Nephron (organoid): ENCODE results near the gene HSPB1.
"Not testable (repeated sequence)": the region's sequence is repeated elsewhere in the genome, so short reads cannot be mapped to it uniquely, and the experiment has no call there.

Source experiments
- H3K27ac Mint-ChIP-seq, 3 experiments: 2 replicates each; pipeline ENCODE4 v1.8.0; 2020; ENCODE audit warnings: mixed read lengths in 3 of 3, mild to moderate bottlenecking in 2 of 3, moderate library complexity in 1 of 3
- H3K27me3 Mint-ChIP-seq: 2 replicates; pipeline ENCODE4 v1.8.0; 2021; ENCODE audit warnings: low read depth, mild to moderate bottlenecking, moderate library complexity, mixed read lengths
- H3K36me3 Mint-ChIP-seq: 2 replicates; pipeline ENCODE4 v1.8.0; 2020; ENCODE audit warnings: low read depth, mixed read lengths
- H3K4me1 Mint-ChIP-seq: 2 replicates; pipeline ENCODE4 v1.8.0; 2020; ENCODE audit warnings: mixed read lengths
- H3K4me3 Mint-ChIP-seq, 3 experiments: 2 replicates each; pipeline ENCODE4 v1.8.0; 2020; ENCODE audit warnings: mild to moderate bottlenecking in 3 of 3, mixed read lengths in 3 of 3, moderate library complexity in 2 of 3
- H3K9me3 Mint-ChIP-seq: 2 replicates; pipeline ENCODE4 v1.8.0; 2020; ENCODE audit warnings: mixed read lengths
- CTCF ChIP-seq, 3 experiments: fragments of 200-600 bp; sonication (generic); IDR thresholded peaks; one replicate each; pipeline ENCODE4 v1.5.0; 2021; ENCODE audit warnings: antibody characterized with exemption in 3 of 3; ENCODE audit not compliant: unreplicated experiment in 3 of 3

HSPB1 gene

GRCh38 chr7:76267894-76268183, 34.6 kb upstream of the HSPB1 start:
- Mint-ChIP-seq H3K36me3 (no peaks in the 10 kb centered on the region), H3K4me1 (peaks cover 19% of the 10 kb centered on the region), H3K27ac (no peak overlapping the region), H3K9me3 (no peaks in the 10 kb centered on the region), H3K27me3 (peaks cover 66% of the 10 kb centered on the region), H3K4me3 (peak overlapping the region in 1 of 3 experiments; percentile 67)
- TF ChIP-seq CTCF (IDR thresholded peaks at IDR 0.05; ENCODE audit: unreplicated experiment in 3 of 3) = no peak

DNA sequence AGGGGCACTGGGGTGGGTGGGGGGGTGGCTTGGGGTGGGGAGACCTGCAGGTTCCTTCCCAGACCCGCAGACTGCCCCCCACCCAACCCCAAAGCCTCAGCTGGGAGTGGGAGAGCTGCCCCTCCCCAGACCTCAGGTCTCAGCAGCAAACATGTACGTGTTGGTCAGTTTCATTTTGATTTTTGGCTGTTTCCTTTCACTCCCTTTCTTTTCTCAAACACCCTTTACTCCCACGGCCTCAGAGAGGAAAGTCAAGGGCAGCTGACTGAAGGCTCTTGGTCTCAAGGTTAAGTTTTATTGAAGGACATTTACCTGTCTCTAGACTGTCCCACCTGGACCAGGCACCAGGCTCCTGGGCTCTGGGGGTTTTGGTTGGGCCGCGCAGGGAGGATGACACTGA, 34.1 kb upstream of the HSPB1 start:
- no peaks in the 10 kb centered on the region for H3K36me3 Mint-ChIP-seq
- H3K4me1 Mint-ChIP-seq = peaks cover 25% of the 10 kb centered on the region
- TF ChIP-seq CTCF (IDR thresholded peaks at IDR 0.05; ENCODE audit: unreplicated experiment in 3 of 3) = no peak
- peak overlapping the region; percentile 57 to 71 (median 67) for H3K4me3 Mint-ChIP-seq
- H3K9me3 Mint-ChIP-seq = no peaks in the 10 kb centered on the region
- H3K27ac Mint-ChIP-seq = peak overlapping the region in 1 of 3 experiments; percentile 9
- peaks cover 72% of the 10 kb centered on the region for H3K27me3 Mint-ChIP-seq

GRCh38 chr7:76269895-76270294, 32.6 kb upstream of the HSPB1 start:
- TF ChIP-seq CTCF (IDR thresholded peaks at IDR 0.05; ENCODE audit: unreplicated experiment in 3 of 3) = no peak
- H3K9me3 Mint-ChIP-seq = no peaks in the 10 kb centered on the region
- H3K27me3 Mint-ChIP-seq = peaks cover 82% of the 10 kb centered on the region
- H3K4me3 Mint-ChIP-seq = peak overlapping the region; percentile 51 to 74 (median 63)
- no peaks in the 10 kb centered on the region for H3K36me3 Mint-ChIP-seq
- peak overlapping the region; percentile 48 to 71 (median 70) for H3K27ac Mint-ChIP-seq
- H3K4me1 Mint-ChIP-seq = peaks cover 31% of the 10 kb centered on the region

DNA sequence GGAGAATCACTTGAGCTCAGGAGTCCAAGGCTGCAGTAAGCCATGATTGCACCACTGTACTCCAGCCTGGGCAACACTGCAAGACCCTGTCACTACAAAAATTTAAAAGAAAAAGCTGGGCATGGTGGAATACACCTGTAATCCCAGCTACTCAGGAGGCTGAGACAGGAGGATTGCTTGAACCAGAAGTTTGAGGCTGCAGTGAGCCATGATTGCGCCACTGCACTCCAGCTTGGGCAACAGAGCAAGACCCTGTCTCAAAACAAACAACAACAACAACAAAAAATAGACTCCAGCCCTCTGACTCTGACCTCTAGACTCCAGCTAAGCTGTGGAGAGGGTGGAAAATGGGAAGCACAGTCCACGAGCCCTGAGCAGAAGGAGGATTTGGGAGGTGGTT, 31.1 kb upstream of the HSPB1 start:
- not testable (repeated sequence) for H3K36me3 Mint-ChIP-seq, H3K27ac Mint-ChIP-seq, H3K4me3 Mint-ChIP-seq, H3K9me3 Mint-ChIP-seq
- peaks cover 31% of the 10 kb centered on the region for H3K4me1 Mint-ChIP-seq
- peaks cover 90% of the 10 kb centered on the region for H3K27me3 Mint-ChIP-seq

GRCh38 chr7:76272142-76272541, 30.3 kb upstream of the HSPB1 start:
- no peak overlapping the region for H3K4me3 Mint-ChIP-seq
- H3K27me3 Mint-ChIP-seq = peaks cover 89% of the 10 kb centered on the region
- H3K9me3 Mint-ChIP-seq = no peaks in the 10 kb centered on the region
- H3K36me3 Mint-ChIP-seq = no peaks in the 10 kb centered on the region
- peaks cover 31% of the 10 kb centered on the region for H3K4me1 Mint-ChIP-seq
- H3K27ac Mint-ChIP-seq = no peak overlapping the region
- TF ChIP-seq CTCF (IDR thresholded peaks at IDR 0.05; ENCODE audit: unreplicated experiment in 3 of 3) = no peak

DNA sequence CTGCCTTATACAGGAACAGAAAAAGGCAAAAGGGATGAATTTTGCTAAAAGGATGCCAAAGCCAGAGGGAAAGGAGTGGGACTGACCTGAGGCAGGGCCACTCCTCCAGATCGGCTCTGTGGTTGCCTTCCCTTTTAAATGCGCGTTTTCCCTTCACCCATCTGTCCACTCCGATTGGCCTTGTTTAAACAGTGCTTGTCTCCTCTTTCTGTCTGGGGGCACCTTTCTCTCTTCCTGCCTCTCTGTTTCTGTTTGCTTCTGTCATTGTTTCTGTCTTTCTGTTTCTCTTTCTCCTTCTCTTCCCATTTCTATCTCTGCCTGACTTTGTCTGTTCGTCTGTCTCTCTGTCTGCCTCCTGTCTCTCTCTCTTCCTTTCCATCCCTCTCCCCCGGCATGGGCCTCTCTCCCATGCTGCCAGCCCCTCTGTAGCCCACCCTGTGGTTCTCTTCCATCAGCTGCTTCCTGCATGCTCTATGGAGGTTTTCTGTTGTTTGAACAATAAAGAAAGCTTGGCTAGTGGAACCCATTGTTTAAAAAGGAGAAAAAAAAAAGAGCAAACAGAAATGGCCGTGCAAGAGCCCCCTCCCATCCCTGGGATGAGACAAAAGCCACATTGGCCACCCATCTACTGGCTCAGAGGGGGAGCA, 29.5 kb upstream of the HSPB1 start:
- peak overlapping the region in 1 of 3 experiments; percentile 2 for H3K4me3 Mint-ChIP-seq
- no peaks in the 10 kb centered on the region for H3K9me3 Mint-ChIP-seq
- H3K36me3 Mint-ChIP-seq = no peaks in the 10 kb centered on the region

More for the DNA sequence above, 29.5 kb upstream of the HSPB1 start:
- Mint-ChIP-seq H3K27ac (peak overlapping the region in 1 of 3 experiments; percentile 5), H3K27me3 (peaks cover 90% of the 10 kb centered on the region), H3K4me1 (peaks cover 31% of the 10 kb centered on the region)
- TF ChIP-seq CTCF (IDR thresholded peaks at IDR 0.05; ENCODE audit: unreplicated experiment in 3 of 3) = no peak
